Activated CD4-positive, alpha-beta T cell treated with anti-CD3 and anti-CD28 coated beads, Interleukin-2, amount 10 ng/mL, durations not matched to agents 24 days and 14 days (primary cell): ENCODE data around the gene STARD8. TPM values are rescaled to one million over a fixed set of nuclear protein-coding genes. Genes with fewer than 3 reads are reported as not detected.
A peak's percentile ranks its signal among the peaks of the same experiment; 100 is the strongest.
"Not testable (repeated sequence)": the region's sequence is repeated elsewhere in the genome, so short reads cannot be mapped to it uniquely, and the experiment has no call there.

Experiments
- DNase-seq: peaks from one replicate; pipeline ENCODE4 v3.0.0; 2022
- H3K27ac Mint-ChIP-seq: one replicate; pipeline ENCODE4 v1.8.0; 2022; ENCODE audit warnings: mild to moderate bottlenecking, mixed read lengths
- H3K27me3 Mint-ChIP-seq: one replicate; pipeline ENCODE4 v1.8.0; 2022; ENCODE audit warnings: mixed read lengths
- H3K36me3 Mint-ChIP-seq: one replicate; pipeline ENCODE4 v1.8.0; 2022; ENCODE audit warnings: low read depth, mild to moderate bottlenecking, mixed read lengths
- H3K4me1 Mint-ChIP-seq: one replicate; pipeline ENCODE4 v1.8.0; 2021; ENCODE audit warnings: mixed read lengths
- H3K4me3 Mint-ChIP-seq: one replicate; pipeline ENCODE4 v1.8.0; 2022; ENCODE audit warnings: mild to moderate bottlenecking, moderate library complexity, mixed read lengths
- H3K9me3 Mint-ChIP-seq: one replicate; pipeline ENCODE4 v1.8.0; 2021; ENCODE audit warnings: mixed read lengths
- intact Hi-C: fragments of 100-400 bp; cut with micrococcal nuclease; formaldehyde crosslinking; loops from one replicate; pipeline ENCODE4 v1.15.1; 2023
- total RNA-seq: library from RNA; stranded (reverse); gene quantifications from 2 replicates; pipeline ENCODE4 v1.2.3, GENCODE V29; 2022

STARD8 gene
- 2.5 and 3.3 TPM in 2 replicates for total RNA-seq

GRCh38 chrX:68647156-68647957, at the start of gene STARD8:
STARD8 (plus strand) TSS chrX:68647666; CDS start chrX:68647883, 217 bp downstream.
- no peaks in the 10 kb centered on the region for H3K36me3 Mint-ChIP-seq
- no peak within 1 kb of the TSS for H3K4me3 Mint-ChIP-seq
- H3K27me3 Mint-ChIP-seq = peaks cover 6% of the 10 kb centered on the region
- no peak within 1 kb of the TSS for H3K27ac Mint-ChIP-seq
- H3K4me1 Mint-ChIP-seq = no peaks in the 10 kb centered on the region
- intact Hi-C loops = no loop called here
- no peaks in the 10 kb centered on the region for H3K9me3 Mint-ChIP-seq
- DNase-seq = no peak

GRCh38 chrX:68598841-68599240, 48.6 kb upstream of the STARD8 start:
- no peak for DNase-seq
- no peaks in the 10 kb centered on the region for H3K36me3 Mint-ChIP-seq
- no peaks in the 10 kb centered on the region for H3K27me3 Mint-ChIP-seq
- H3K4me3 Mint-ChIP-seq = no peak overlapping the region
- intact Hi-C loops = no loop called here
- H3K9me3 Mint-ChIP-seq = peaks cover 12% of the 10 kb centered on the region
- no peaks in the 10 kb centered on the region for H3K4me1 Mint-ChIP-seq
- no peak overlapping the region for H3K27ac Mint-ChIP-seq

- Mint-ChIP-seq H3K36me3 (no peaks in the 10 kb centered on the region), H3K9me3 (peaks cover 9% of the 10 kb centered on the region), H3K27ac (no peak overlapping the region), H3K4me1 (no peaks in the 10 kb centered on the region), H3K4me3 (no peak overlapping the region), H3K27me3 (no peaks in the 10 kb centered on the region)
- peak; percentile 51 for DNase-seq
- intact Hi-C loops = no loop called here
Measured at GRCh38 chrX:68599256-68600152, 48.0 kb upstream of the STARD8 start.

GRCh38 chrX:68604216-68604615, 43.2 kb upstream of the STARD8 start:
- H3K36me3 Mint-ChIP-seq, H3K4me1 Mint-ChIP-seq, DNase-seq, H3K9me3 Mint-ChIP-seq, H3K27me3 Mint-ChIP-seq, H3K27ac Mint-ChIP-seq, H3K4me3 Mint-ChIP-seq, intact Hi-C loops: not testable (repeated sequence)

- H3K27ac Mint-ChIP-seq, H3K9me3 Mint-ChIP-seq, H3K36me3 Mint-ChIP-seq, H3K4me3 Mint-ChIP-seq, H3K27me3 Mint-ChIP-seq, DNase-seq, H3K4me1 Mint-ChIP-seq, intact Hi-C loops: not testable (repeated sequence)
Measured at GRCh38 chrX:68614733-68615132, 32.7 kb upstream of the STARD8 start.

- intact Hi-C loops = no loop called here
- no peak for DNase-seq
- H3K36me3 Mint-ChIP-seq = no peaks in the 10 kb centered on the region
- H3K27me3 Mint-ChIP-seq = no peaks in the 10 kb centered on the region
- no peak overlapping the region for H3K27ac Mint-ChIP-seq
- H3K4me3 Mint-ChIP-seq = no peak overlapping the region
- no peaks in the 10 kb centered on the region for H3K4me1 Mint-ChIP-seq
- no peaks in the 10 kb centered on the region for H3K9me3 Mint-ChIP-seq
Measured at GRCh38 chrX:68627986-68628385, 19.5 kb upstream of the STARD8 start.

GRCh38 chrX:68629936-68630335, 17.5 kb upstream of the STARD8 start:
- not testable (repeated sequence) for H3K9me3 Mint-ChIP-seq, H3K27ac Mint-ChIP-seq, H3K27me3 Mint-ChIP-seq, DNase-seq, H3K4me3 Mint-ChIP-seq, H3K36me3 Mint-ChIP-seq, H3K4me1 Mint-ChIP-seq
- intact Hi-C loops = loop anchor here (2.0 kb wide), 1 partner anchor 59 kb away; no protein-coding TSS in a partner anchor

- Mint-ChIP-seq H3K27me3 (no peaks in the 10 kb centered on the region), H3K4me3 (no peak overlapping the region), H3K36me3 (no peaks in the 10 kb centered on the region), H3K4me1 (no peaks in the 10 kb centered on the region), H3K27ac (no peak overlapping the region), H3K9me3 (no peaks in the 10 kb centered on the region)
- no peak for DNase-seq
- intact Hi-C loops = loop anchor here (2.0 kb wide), 1 partner anchor 57 kb away; no protein-coding TSS in a partner anchor
Measured at GRCh38 chrX:68631336-68631735, 16.1 kb upstream of the STARD8 start.

GRCh38 chrX:68632491-68632890, 15.0 kb upstream of the STARD8 start:
- no peak for DNase-seq
- no peaks in the 10 kb centered on the region for H3K27me3 Mint-ChIP-seq
- intact Hi-C loops = no loop called here
- H3K36me3 Mint-ChIP-seq = no peaks in the 10 kb centered on the region
- no peak overlapping the region for H3K27ac Mint-ChIP-seq
- no peaks in the 10 kb centered on the region for H3K4me1 Mint-ChIP-seq
- H3K4me3 Mint-ChIP-seq = no peak overlapping the region
- H3K9me3 Mint-ChIP-seq = no peaks in the 10 kb centered on the region

- H3K4me1 Mint-ChIP-seq = no peaks in the 10 kb centered on the region
- H3K27ac Mint-ChIP-seq = no peak overlapping the region
- H3K4me3 Mint-ChIP-seq = no peak overlapping the region
- no peaks in the 10 kb centered on the region for H3K27me3 Mint-ChIP-seq
- no peaks in the 10 kb centered on the region for H3K36me3 Mint-ChIP-seq
- H3K9me3 Mint-ChIP-seq = no peaks in the 10 kb centered on the region
- no peak for DNase-seq
- intact Hi-C loops = no loop called here
Measured at GRCh38 chrX:68633981-68634380, 13.5 kb upstream of the STARD8 start.

- intact Hi-C loops = no loop called here
- Mint-ChIP-seq H3K9me3 (no peaks in the 10 kb centered on the region), H3K27me3 (no peaks in the 10 kb centered on the region), H3K27ac (no peak overlapping the region), H3K36me3 (no peaks in the 10 kb centered on the region), H3K4me1 (no peaks in the 10 kb centered on the region), H3K4me3 (no peak overlapping the region)
- no peak for DNase-seq
Measured at GRCh38 chrX:68634649-68635227, 12.7 kb upstream of the STARD8 start.

GRCh38 chrX:68640661-68641060, 6.8 kb upstream of the STARD8 start:
- Mint-ChIP-seq H3K27ac (no peak overlapping the region), H3K27me3 (no peaks in the 10 kb centered on the region), H3K36me3 (no peaks in the 10 kb centered on the region), H3K9me3 (no peaks in the 10 kb centered on the region), H3K4me1 (no peaks in the 10 kb centered on the region), H3K4me3 (no peak overlapping the region)
- intact Hi-C loops = no loop called here
- DNase-seq = no peak

- intact Hi-C loops = no loop called here
Measured at GRCh38 chrX:68644861-68645260, 2.6 kb upstream of the STARD8 start.

GRCh38 chrX:68646421-68646820, 1.0 kb upstream of the STARD8 start:
- DNase-seq = no peak
- Mint-ChIP-seq H3K27ac (no peak overlapping the region), H3K36me3 (no peaks in the 10 kb centered on the region), H3K4me1 (no peaks in the 10 kb centered on the region), H3K27me3 (peaks cover 6% of the 10 kb centered on the region), H3K9me3 (no peaks in the 10 kb centered on the region), H3K4me3 (no peak overlapping the region)
- intact Hi-C loops = no loop called here

More at GRCh38 chrX:68644861-68645260, 2.6 kb upstream of the STARD8 start:
- Mint-ChIP-seq H3K27ac (no peak overlapping the region), H3K4me1 (no peaks in the 10 kb centered on the region), H3K36me3 (no peaks in the 10 kb centered on the region), H3K27me3 (peaks cover 6% of the 10 kb centered on the region), H3K9me3 (no peaks in the 10 kb centered on the region), H3K4me3 (no peak overlapping the region)
- no peak for DNase-seq
